Ishikawa (cell line): ENCODE measurements around the gene GLUL.

Experiments
- EP300 ChIP-seq: IDR thresholded peaks from 2 replicates; pipeline ENCODE4 v1.6.1; 2012; ENCODE audit warnings: borderline replicate concordance
- FOXM1 ChIP-seq: IDR thresholded peaks from 2 replicates; pipeline ENCODE4 v1.6.1; 2012; ENCODE audit warnings: low read depth, borderline replicate concordance
- NFIC ChIP-seq: IDR thresholded peaks from 2 replicates; pipeline ENCODE4 v1.6.1; 2012
- TAF1 ChIP-seq: IDR thresholded peaks from 2 replicates; pipeline ENCODE4 v1.6.1; 2012; ENCODE audit warnings: low read depth, mild to moderate bottlenecking
- YY1 ChIP-seq: IDR thresholded peaks from 2 replicates; pipeline ENCODE4 v1.6.1; 2012; ENCODE audit warnings: low read depth
- TF ChIP-seq, protein P1 (sequence below): IDR thresholded peaks from 2 replicates; pipeline ENCODE4 v1.6.1; 2012; ENCODE audit warnings: low read depth, mild to moderate bottlenecking

DNA sequence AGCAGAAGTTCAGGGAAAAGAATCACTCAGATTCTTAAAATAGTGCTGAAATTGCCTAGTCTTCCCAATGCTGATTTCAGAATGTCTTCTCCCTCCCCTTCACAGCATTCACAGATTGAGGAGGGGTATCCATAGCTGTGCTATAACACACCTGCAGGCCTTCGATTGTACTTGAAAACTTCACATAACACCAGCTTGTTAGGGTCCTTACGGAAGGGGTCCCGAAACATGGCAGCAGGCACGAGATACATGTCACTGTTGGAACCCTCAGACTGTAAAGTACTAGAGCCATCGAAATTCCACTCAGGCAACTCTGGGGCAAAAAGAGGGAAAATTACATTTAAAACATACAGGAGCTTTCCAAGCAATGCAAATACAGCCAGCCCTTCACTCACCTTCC lies 4.6 kb downstream of the GLUL start:
- TF ChIP-seq TAF1 (no peak), YY1 (no peak), FOXM1 (no peak), NFIC (no peak), EP300 (no peak)
- TF ChIP-seq, protein P1, sequence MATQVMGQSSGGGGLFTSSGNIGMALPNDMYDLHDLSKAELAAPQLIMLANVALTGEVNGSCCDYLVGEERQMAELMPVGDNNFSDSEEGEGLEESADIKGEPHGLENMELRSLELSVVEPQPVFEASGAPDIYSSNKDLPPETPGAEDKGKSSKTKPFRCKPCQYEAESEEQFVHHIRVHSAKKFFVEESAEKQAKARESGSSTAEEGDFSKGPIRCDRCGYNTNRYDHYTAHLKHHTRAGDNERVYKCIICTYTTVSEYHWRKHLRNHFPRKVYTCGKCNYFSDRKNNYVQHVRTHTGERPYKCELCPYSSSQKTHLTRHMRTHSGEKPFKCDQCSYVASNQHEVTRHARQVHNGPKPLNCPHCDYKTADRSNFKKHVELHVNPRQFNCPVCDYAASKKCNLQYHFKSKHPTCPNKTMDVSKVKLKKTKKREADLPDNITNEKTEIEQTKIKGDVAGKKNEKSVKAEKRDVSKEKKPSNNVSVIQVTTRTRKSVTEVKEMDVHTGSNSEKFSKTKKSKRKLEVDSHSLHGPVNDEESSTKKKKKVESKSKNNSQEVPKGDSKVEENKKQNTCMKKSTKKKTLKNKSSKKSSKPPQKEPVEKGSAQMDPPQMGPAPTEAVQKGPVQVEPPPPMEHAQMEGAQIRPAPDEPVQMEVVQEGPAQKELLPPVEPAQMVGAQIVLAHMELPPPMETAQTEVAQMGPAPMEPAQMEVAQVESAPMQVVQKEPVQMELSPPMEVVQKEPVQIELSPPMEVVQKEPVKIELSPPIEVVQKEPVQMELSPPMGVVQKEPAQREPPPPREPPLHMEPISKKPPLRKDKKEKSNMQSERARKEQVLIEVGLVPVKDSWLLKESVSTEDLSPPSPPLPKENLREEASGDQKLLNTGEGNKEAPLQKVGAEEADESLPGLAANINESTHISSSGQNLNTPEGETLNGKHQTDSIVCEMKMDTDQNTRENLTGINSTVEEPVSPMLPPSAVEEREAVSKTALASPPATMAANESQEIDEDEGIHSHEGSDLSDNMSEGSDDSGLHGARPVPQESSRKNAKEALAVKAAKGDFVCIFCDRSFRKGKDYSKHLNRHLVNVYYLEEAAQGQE = no peak
